K562 (cell line): Measurements from ENCODE around the gene SART3. TPM values are rescaled to one million over a fixed set of nuclear protein-coding genes. Genes with fewer than 3 reads are reported as not detected.
A peak's percentile ranks its signal among the peaks of the same experiment; 100 is the strongest.

Source experiments
- ARID2 ChIP-seq: fragments of 450-650 bp; IDR thresholded peaks from 2 replicates; pipeline ENCODE4 v1.6.1; 2017; ENCODE audit warnings: antibody characterized with exemption, mild to moderate bottlenecking
- CBFA2T2 ChIP-seq: fragments of 450-650 bp; conservative IDR thresholded peaks from 2 replicates; pipeline ENCODE4 v1.6.1; 2017; ENCODE audit warnings: mild to moderate bottlenecking
- GTF2A2 ChIP-seq: IDR thresholded peaks from 2 replicates; pipeline ENCODE4 v1.6.1; 2016; ENCODE audit warnings: mild to moderate bottlenecking, missing genetic modification characterization, missing compliant biosample characterization
- HLTF ChIP-seq: fragments of 450-650 bp; IDR thresholded peaks from 2 replicates; pipeline ENCODE4 v1.6.1; 2016
- HNRNPK ChIP-seq: fragments of 200-400 bp; formaldehyde crosslinking; IDR thresholded peaks from one replicate; pipeline ENCODE4 v1.6.1; 2018; ENCODE audit warnings: mild to moderate bottlenecking, low read depth, low read length; ENCODE audit not compliant: poor library complexity, severe bottlenecking
- JUNB ChIP-seq: fragments of 450-650 bp; formaldehyde crosslinking; conservative IDR thresholded peaks from 2 replicates; pipeline ENCODE4 v1.4.0; 2020; ENCODE audit warnings: mild to moderate bottlenecking
- KDM2B ChIP-seq: fragments of 250-450 bp; sonication (Bioruptor Pico); IDR thresholded peaks from 2 replicates; pipeline ENCODE4 v1.8.0; 2021; ENCODE audit warnings: mild to moderate bottlenecking, moderate library complexity
- KLF16 ChIP-seq: IDR thresholded peaks from 2 replicates; pipeline ENCODE4 v1.6.1; 2016; ENCODE audit warnings: antibody characterized with exemption
- MTA1 ChIP-seq: fragments of 450-650 bp; IDR thresholded peaks from 2 replicates; pipeline ENCODE4 v1.6.1; 2017; ENCODE audit warnings: borderline replicate concordance
- MYBL2 ChIP-seq, 2 experiments: fragments of 450-650 bp in 1 of 2; sonication (generic) in 1 of 2; formaldehyde crosslinking in 1 of 2; IDR thresholded peaks; 2 replicates each; pipeline versions ENCODE4 v1.6.1 to v1.8.1; 2017 to 2022; ENCODE audit warnings: borderline replicate concordance in 1 of 2, inconsistent platforms in 1 of 2, low read depth in 1 of 2, mild to moderate bottlenecking in 1 of 2, missing genetic modification reagents in 1 of 2, moderate library complexity in 1 of 2
- NFE2 ChIP-seq: IDR thresholded peaks from 2 replicates; pipeline ENCODE4 v1.6.1; 2014; ENCODE audit warnings: antibody characterized with exemption, low read depth
- PCBP2 ChIP-seq: fragments of 200-400 bp; formaldehyde crosslinking; IDR thresholded peaks from 2 replicates; pipeline ENCODE4 v1.6.1; 2018; ENCODE audit warnings: low read length, low read depth, mild to moderate bottlenecking, moderate library complexity; ENCODE audit not compliant: poor library complexity, severe bottlenecking
- SMAD2 ChIP-seq: fragments of 150-350 bp; IDR thresholded peaks from 2 replicates; pipeline ENCODE4 v1.6.1; 2014; ENCODE audit warnings: low read depth, mild to moderate bottlenecking, low read length
- SNRNP70 ChIP-seq: fragments of 200-400 bp; formaldehyde crosslinking; optimal IDR thresholded peaks from 2 replicates; pipeline ENCODE3; 2017; ENCODE audit warnings: low read depth, low read length
- TAF7 ChIP-seq: fragments of 450-650 bp; IDR thresholded peaks from 2 replicates; pipeline ENCODE4 v1.6.1; 2016; ENCODE audit warnings: missing genetic modification characterization, missing compliant biosample characterization
- TAF9B ChIP-seq: fragments of 450-650 bp; IDR thresholded peaks from 2 replicates; pipeline ENCODE4 v1.6.1; 2018; ENCODE audit warnings: mild to moderate bottlenecking; ENCODE audit not compliant: partially characterized antibody
- TSC22D4 ChIP-seq: fragments of 450-650 bp; IDR thresholded peaks from 2 replicates; pipeline ENCODE4 v1.6.1; 2016; ENCODE audit warnings: missing genetic modification characterization, missing biosample characterization, control low read depth
- ZKSCAN3 ChIP-seq: fragments of 250-450 bp; sonication (Bioruptor Pico); IDR thresholded peaks from 2 replicates; pipeline ENCODE4 v1.4.0; 2020
- ZNF146 ChIP-seq: IDR thresholded peaks from one replicate; pipeline ENCODE4 v1.6.1; 2018; ENCODE audit warnings: missing compliant biosample characterization; ENCODE audit not compliant: unreplicated experiment
- ZNF57 ChIP-seq: fragments of 450-650 bp; formaldehyde crosslinking; IDR thresholded peaks from 2 replicates; pipeline ENCODE4 v1.4.0; 2020; ENCODE audit warnings: mild to moderate bottlenecking, moderate library complexity
- ZNF583 ChIP-seq: fragments of 250-450 bp; sonication (Bioruptor Pico); IDR thresholded peaks from 2 replicates; pipeline ENCODE4 v1.4.0; 2020
- polyA plus RNA-seq, 8 experiments: library from polyadenylated mRNA; depleted of rRNA in 4 of 8; stranded (reverse) in 5 of 8; unstranded in 3 of 8; fragments of >200 nt; fragmentation: Nextera tagmentation in 2 of 8; fragmentation: Illumina TruSeq in 1 of 8; extraction: Ambion mirVana in 2 of 8; extraction: Trizol in 1 of 8; gene quantifications; 2 replicates each; pipeline versions ENCODE4 v1.2.1 to v1.2.3, GENCODE V29; 2011 to 2014; ENCODE audit warnings: inconsistent platforms in 1 of 8, missing spikeins in 1 of 8
- total RNA-seq, 7 experiments: library from RNA; depleted of rRNA in 6 of 7; stranded (reverse); fragments of >200 nt in 6 of 7; fragmentation: Illumina TruSeq in 2 of 7; extraction: Trizol in 2 of 7; gene quantifications; 2 replicates each; pipeline versions ENCODE4 v1.2.1 to v1.2.3, GENCODE V29; 2011 to 2021; ENCODE audit warnings: low replicate concordance in 1 of 7
- TF ChIP-seq, protein P1 (sequence below): sonication (generic); formaldehyde crosslinking; IDR thresholded peaks from 2 replicates; pipeline ENCODE4 v1.8.1; 2023; ENCODE audit warnings: mild to moderate bottlenecking, missing genetic modification reagents, moderate library complexity
- TF ChIP-seq, protein P2 (sequence below): sonication (generic); formaldehyde crosslinking; IDR thresholded peaks from 2 replicates; pipeline ENCODE4 v1.8.1; 2023; ENCODE audit warnings: mild to moderate bottlenecking, missing genetic modification reagents
- TF ChIP-seq, protein P3 (sequence below): sonication (generic); formaldehyde crosslinking; IDR thresholded peaks from 2 replicates; pipeline ENCODE4 v1.8.0; 2022; ENCODE audit warnings: mild to moderate bottlenecking, missing genetic modification reagents, borderline replicate concordance

Gene SART3
- total and polyA plus RNA-seq, 9 of the 15 experiments (the other 6 are each of a cell fraction or from before 2014, with no cell fraction given): 8.9 to 167 (median 56.7) TPM

DNA sequence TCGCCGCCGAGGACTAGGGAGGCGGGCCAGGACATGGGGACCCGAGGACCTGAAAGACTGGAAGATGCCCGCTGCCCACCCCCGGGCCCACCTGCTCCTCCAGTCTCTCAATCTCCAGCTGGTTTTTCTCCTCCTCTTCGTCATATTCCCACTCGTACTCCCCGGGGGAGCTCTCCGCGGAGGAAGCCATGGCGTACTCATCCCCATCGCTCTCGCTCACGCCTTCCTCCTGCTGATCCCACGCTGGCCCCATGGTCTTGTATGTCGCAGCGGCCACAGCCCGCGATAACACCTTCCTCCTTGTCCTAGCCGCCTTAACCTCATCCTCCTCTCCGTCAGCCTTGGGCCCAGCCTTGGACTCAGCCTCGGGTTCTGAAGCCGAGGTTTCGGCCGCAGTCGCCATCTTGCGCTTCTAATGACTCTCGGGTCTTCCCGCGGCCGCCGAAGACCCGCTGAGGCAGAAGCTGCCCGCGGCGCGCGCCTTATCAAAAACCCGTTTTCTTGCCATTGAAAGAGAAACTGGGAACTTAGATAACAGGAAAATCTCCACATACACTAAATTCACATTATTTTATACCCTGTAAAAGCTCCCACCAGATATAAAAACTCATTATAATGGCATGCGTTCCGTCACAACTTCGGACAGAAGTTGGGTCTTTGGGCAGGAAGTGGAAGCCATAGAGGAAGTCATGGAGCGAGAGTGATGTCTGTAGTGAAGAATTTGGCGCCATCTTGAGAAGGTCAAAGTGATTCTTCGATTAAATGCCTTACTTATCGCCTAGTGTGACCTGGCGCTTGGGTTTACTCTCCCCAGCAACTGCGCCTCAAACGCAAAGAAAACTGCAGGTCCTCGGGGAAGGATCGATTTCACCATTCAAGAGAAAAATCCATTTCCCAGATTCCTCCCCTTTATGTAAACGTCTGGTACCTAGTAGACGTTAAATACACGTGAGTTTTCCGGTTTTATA, at the start of gene SART3 (continued):
- TF ChIP-seq KLF16: no peak
- peak; percentile 98 for TF ChIP-seq TAF7 (tag)
- no peak for TF ChIP-seq HLTF
- peak; percentile 80; the same call in 1 of the 2 replicates for TF ChIP-seq MTA1
- TF ChIP-seq, protein P1, sequence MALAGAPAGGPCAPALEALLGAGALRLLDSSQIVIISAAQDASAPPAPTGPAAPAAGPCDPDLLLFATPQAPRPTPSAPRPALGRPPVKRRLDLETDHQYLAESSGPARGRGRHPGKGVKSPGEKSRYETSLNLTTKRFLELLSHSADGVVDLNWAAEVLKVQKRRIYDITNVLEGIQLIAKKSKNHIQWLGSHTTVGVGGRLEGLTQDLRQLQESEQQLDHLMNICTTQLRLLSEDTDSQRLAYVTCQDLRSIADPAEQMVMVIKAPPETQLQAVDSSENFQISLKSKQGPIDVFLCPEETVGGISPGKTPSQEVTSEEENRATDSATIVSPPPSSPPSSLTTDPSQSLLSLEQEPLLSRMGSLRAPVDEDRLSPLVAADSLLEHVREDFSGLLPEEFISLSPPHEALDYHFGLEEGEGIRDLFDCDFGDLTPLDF (CRISPR knock-in tag): no peak; the same call in 1 of the 2 replicates
- peak; percentile 96 for TF ChIP-seq TAF9B
- no peak for TF ChIP-seq ZNF57 (CRISPR knock-in tag)
- TF ChIP-seq HNRNPK: no peak
- TF ChIP-seq NFE2: peak; percentile 87
- no peak for TF ChIP-seq ZKSCAN3 (CRISPR knock-in tag)
- TF ChIP-seq TSC22D4: no peak
- no peak for TF ChIP-seq JUNB
- TF ChIP-seq, protein P2, sequence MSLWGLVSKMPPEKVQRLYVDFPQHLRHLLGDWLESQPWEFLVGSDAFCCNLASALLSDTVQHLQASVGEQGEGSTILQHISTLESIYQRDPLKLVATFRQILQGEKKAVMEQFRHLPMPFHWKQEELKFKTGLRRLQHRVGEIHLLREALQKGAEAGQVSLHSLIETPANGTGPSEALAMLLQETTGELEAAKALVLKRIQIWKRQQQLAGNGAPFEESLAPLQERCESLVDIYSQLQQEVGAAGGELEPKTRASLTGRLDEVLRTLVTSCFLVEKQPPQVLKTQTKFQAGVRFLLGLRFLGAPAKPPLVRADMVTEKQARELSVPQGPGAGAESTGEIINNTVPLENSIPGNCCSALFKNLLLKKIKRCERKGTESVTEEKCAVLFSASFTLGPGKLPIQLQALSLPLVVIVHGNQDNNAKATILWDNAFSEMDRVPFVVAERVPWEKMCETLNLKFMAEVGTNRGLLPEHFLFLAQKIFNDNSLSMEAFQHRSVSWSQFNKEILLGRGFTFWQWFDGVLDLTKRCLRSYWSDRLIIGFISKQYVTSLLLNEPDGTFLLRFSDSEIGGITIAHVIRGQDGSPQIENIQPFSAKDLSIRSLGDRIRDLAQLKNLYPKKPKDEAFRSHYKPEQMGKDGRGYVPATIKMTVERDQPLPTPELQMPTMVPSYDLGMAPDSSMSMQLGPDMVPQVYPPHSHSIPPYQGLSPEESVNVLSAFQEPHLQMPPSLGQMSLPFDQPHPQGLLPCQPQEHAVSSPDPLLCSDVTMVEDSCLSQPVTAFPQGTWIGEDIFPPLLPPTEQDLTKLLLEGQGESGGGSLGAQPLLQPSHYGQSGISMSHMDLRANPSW (CRISPR knock-in tag): no peak
- no peak for TF ChIP-seq SMAD2
- no peak for TF ChIP-seq PCBP2
- TF ChIP-seq, protein P3, sequence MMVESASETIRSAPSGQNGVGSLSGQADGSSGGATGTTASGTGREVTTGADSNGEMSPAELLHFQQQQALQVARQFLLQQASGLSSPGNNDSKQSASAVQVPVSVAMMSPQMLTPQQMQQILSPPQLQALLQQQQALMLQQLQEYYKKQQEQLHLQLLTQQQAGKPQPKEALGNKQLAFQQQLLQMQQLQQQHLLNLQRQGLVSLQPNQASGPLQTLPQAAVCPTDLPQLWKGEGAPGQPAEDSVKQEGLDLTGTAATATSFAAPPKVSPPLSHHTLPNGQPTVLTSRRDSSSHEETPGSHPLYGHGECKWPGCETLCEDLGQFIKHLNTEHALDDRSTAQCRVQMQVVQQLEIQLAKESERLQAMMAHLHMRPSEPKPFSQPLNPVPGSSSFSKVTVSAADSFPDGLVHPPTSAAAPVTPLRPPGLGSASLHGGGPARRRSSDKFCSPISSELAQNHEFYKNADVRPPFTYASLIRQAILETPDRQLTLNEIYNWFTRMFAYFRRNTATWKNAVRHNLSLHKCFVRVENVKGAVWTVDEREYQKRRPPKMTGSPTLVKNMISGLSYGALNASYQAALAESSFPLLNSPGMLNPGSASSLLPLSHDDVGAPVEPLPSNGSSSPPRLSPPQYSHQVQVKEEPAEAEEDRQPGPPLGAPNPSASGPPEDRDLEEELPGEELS (CRISPR knock-in tag): no peak
- no peak; the same call in 1 of the 2 replicates for TF ChIP-seq ZNF583 (CRISPR knock-in tag)
- TF ChIP-seq GTF2A2 (tag): no peak
- TF ChIP-seq KDM2B: no peak
- no peak for TF ChIP-seq CBFA2T2
- no peak for TF ChIP-seq SNRNP70
- no peak for TF ChIP-seq ZNF146
- no peak for TF ChIP-seq MYBL2 (IDR thresholded peaks at IDR 0.05; ENCODE audit: low read depth)
- no peak for TF ChIP-seq MYBL2 (CRISPR knock-in tag; IDR thresholded peaks at IDR 0.05; ENCODE audit: borderline replicate concordance)
- TF ChIP-seq ARID2: no peak
